ENCODE data around the gene TMEM217.
"Not testable (repeated sequence)": the region's sequence is repeated elsewhere in the genome, so short reads cannot be mapped to it uniquely, and the experiment has no call there.

Gene TMEM217

GRCh38 chr6:37182736-37183590, 75.0 kb downstream of the TMEM217 start:
- FAIRE-seq (peak; percentile 94), DNase-seq (ENCODE audit: insufficient read length, low spot score) (no peak)
- TF ChIP-seq SPI1 (IDR thresholded peaks at IDR 0.05; ENCODE audit: low read depth, low read length) (peak; percentile 79), PAX5 (IDR thresholded peaks at IDR 0.05; ENCODE audit: insufficient read depth, low read length, severe bottlenecking) (no peak)

DNA sequence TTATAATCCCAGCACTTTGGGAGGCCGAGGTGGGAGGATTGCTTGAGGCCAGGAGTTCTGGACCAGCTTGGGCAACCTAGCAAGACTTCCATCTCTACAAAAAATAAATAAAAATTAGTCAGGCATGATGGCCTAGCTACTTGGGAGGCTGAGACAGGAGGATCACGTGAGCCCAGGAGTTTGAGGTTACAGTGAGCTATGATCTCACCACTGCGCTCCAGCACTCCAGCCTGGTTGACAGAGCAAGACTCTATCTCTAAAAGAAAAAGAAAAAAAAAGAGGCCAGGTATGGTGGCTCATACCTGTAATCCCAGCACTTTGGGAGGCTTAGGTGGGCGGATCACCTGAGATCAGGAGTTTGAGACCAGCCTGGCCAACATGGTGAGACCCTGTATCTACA, 77.3 kb downstream of the TMEM217 start:
- FAIRE-seq; DNase-seq (ENCODE audit: insufficient read length, low spot score): not testable (repeated sequence)

- TF ChIP-seq PAX5 (IDR thresholded peaks at IDR 0.05; ENCODE audit: insufficient read depth, low read length, severe bottlenecking) (no peak), POLR2AphosphoS5 (IDR thresholded peaks at IDR 0.05; ENCODE audit: low read depth, low read length) (no peak), TAF1 (IDR thresholded peaks at IDR 0.05; ENCODE audit: low read depth, low read length) (no peak), POLR2A (IDR thresholded peaks at IDR 0.05; ENCODE audit: low read depth, low read length) (no peak), SPI1 (IDR thresholded peaks at IDR 0.05; ENCODE audit: low read depth, low read length) (no peak), POU2F2 (IDR thresholded peaks at IDR 0.05; ENCODE audit: low read depth, low read length) (no peak)
- FAIRE-seq (no peak), DNase-seq (ENCODE audit: insufficient read length, low spot score) (no peak)
Measured at GRCh38 chr6:37180075-37180474, 77.9 kb downstream of the TMEM217 start.

DNA sequence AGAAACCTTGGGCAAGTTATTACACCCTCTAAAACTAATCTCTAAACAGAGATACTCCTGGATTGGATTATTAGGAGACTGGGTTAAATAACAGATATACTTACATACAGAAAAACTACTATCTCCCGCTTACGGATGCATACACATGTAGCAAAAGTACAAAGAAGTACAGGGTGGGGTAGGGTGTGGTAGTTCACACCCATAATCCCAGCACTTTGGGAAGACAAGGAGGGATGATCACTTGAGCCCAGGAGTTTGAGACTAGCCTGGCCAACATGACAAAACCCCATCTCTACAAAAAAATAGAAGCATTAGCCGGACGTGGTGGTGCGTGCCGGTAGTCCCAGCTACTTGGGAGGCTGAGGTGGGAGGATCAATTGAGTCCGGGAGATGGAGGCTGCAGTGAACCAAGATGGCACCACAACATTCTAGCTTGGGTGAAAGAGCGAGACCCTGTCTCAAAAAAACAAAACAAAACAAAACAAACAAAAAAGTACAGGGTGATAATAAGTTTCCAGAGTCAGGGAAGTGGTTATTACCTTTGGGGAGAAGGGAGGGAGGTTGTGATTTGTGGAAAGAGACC, 79.9 kb downstream of the TMEM217 start:
- TF ChIP-seq POU2F2 (IDR thresholded peaks at IDR 0.05; ENCODE audit: low read depth, low read length) (no peak), POLR2AphosphoS5 (IDR thresholded peaks at IDR 0.05; ENCODE audit: low read depth, low read length) (no peak), TAF1 (IDR thresholded peaks at IDR 0.05; ENCODE audit: low read depth, low read length) (no peak), POLR2A (IDR thresholded peaks at IDR 0.05; ENCODE audit: low read depth, low read length) (no peak), PAX5 (IDR thresholded peaks at IDR 0.05; ENCODE audit: insufficient read depth, low read length, severe bottlenecking) (no peak), SPI1 (IDR thresholded peaks at IDR 0.05; ENCODE audit: low read depth, low read length) (no peak)
- DNase-seq (ENCODE audit: insufficient read length, low spot score) (no peak), FAIRE-seq (no peak)

DNA sequence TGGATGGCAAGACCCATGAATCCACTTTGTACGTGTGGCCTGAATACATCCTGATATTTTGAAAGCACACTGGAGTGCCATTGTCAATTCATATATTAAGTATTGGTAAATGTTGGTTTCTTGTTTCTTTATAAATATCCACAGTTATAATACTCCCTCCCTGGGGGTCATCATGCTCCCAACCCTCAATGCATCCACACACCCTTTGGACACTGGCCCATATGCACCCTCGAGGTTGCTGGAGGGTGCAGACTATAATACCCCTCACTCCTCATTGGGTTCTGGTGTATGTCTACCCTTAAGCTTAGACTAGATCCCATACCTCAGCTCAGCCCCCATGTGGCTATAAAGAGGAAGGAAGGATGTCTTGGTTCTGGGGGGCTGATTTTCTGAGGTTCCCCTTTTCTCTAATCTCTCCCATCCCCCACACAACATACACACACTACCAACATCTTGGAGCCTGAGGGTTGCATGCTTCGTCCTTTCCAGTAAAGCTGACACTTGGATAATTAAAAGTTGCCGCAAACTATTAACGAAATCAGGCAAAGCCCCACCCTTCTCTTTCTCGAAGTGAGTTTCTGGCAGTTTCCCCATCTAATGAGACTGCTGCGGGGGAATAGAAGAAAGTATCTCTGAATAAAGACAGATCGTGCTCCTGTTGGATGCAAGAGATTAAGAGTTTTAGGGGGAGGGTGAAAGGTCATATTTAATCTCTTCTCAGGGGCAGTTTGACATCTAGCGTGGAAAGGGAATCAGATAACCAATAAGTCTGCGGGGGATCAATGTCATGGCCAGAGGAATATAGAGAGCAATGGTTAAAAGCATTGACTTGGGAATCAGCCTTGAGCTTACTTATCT, 80.6 kb downstream of the TMEM217 start:
- FAIRE-seq, result no peak

DNA sequence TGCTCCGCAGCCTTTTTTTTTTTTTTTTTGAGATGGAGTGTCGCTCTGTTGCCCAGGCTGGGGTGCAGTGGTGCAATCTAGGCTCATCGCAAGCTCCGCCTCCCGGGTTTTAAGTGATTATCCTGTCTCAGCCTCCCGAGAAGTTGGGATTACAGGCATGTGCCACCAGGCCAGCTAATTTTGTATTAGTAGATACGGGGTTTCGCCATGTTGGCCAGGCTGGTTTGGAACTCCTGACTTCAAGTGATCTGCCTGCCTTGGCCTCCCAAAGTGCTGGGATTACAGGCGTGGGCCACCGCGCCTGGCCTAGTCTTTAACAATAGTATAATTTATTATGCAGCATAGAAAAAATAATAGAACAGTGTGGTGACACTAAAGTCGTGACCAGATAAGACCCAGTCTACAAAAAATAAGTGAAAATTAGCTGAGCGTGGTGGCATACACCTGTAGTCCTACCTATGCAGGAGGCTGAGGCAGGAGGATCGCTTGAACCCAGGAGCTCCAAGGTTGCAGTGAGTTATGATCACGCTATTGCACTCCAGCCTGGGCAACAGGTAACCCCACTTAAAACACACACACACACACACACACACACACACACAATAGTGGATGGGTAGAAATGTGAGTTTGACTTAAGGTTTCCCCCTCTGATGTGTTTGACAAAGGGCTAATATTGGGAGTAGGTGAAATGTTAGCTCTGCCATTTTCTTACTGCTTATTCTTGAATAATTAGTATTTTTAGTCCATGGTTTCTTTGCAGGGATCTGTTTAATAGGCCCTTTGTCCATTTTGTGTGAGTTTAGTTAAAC, 81.5 kb downstream of the TMEM217 start:
- FAIRE-seq (no peak), DNase-seq (ENCODE audit: insufficient read length, low spot score) (no peak)
- no peak for TF ChIP-seq POLR2AphosphoS5 (IDR thresholded peaks at IDR 0.05; ENCODE audit: low read depth, low read length)
- TF ChIP-seq PAX5 (IDR thresholded peaks at IDR 0.05; ENCODE audit: insufficient read depth, low read length, severe bottlenecking), result no peak
- TF ChIP-seq SPI1 (IDR thresholded peaks at IDR 0.05; ENCODE audit: low read depth, low read length), result no peak
- no peak for TF ChIP-seq TAF1 (IDR thresholded peaks at IDR 0.05; ENCODE audit: low read depth, low read length)
- TF ChIP-seq POU2F2 (IDR thresholded peaks at IDR 0.05; ENCODE audit: low read depth, low read length), result no peak
- no peak for TF ChIP-seq POLR2A (IDR thresholded peaks at IDR 0.05; ENCODE audit: low read depth, low read length)

More for the DNA sequence above, 80.6 kb downstream of the TMEM217 start:
- DNase-seq (ENCODE audit: insufficient read length, low spot score), result no peak
- TF ChIP-seq POLR2AphosphoS5 (IDR thresholded peaks at IDR 0.05; ENCODE audit: low read depth, low read length) (no peak), SPI1 (IDR thresholded peaks at IDR 0.05; ENCODE audit: low read depth, low read length) (0 out of 2 replicates have a peak, but pooled peaks have one; percentile 21), POU2F2 (IDR thresholded peaks at IDR 0.05; ENCODE audit: low read depth, low read length) (no peak)

GRCh38 chr6:37175332-37176267, 82.3 kb downstream of the TMEM217 start:
- FAIRE-seq, result peak; percentile 89
- TF ChIP-seq POLR2AphosphoS5 (IDR thresholded peaks at IDR 0.05; ENCODE audit: low read depth, low read length) (no peak), SPI1 (IDR thresholded peaks at IDR 0.05; ENCODE audit: low read depth, low read length) (peak; percentile 55; the same call in 1 of the 2 replicates), PAX5 (IDR thresholded peaks at IDR 0.05; ENCODE audit: insufficient read depth, low read length, severe bottlenecking) (no peak)
- no peak for DNase-seq (ENCODE audit: insufficient read length, low spot score)

GRCh38 chr6:37174515-37175331, 83.2 kb downstream of the TMEM217 start:
- DNase-seq (ENCODE audit: insufficient read length, low spot score) (no peak), FAIRE-seq (no peak)
- TF ChIP-seq PAX5 (IDR thresholded peaks at IDR 0.05; ENCODE audit: insufficient read depth, low read length, severe bottlenecking), result no peak
- no peak for TF ChIP-seq TAF1 (IDR thresholded peaks at IDR 0.05; ENCODE audit: low read depth, low read length)
- no peak for TF ChIP-seq SPI1 (IDR thresholded peaks at IDR 0.05; ENCODE audit: low read depth, low read length)
- TF ChIP-seq POLR2AphosphoS5 (IDR thresholded peaks at IDR 0.05; ENCODE audit: low read depth, low read length), result no peak
- TF ChIP-seq POU2F2 (IDR thresholded peaks at IDR 0.05; ENCODE audit: low read depth, low read length), result no peak
- no peak for TF ChIP-seq POLR2A (IDR thresholded peaks at IDR 0.05; ENCODE audit: low read depth, low read length)

Measured in GM12891 (cell line).